G401.6 (cell line): ENCODE measurements around the gene NMT2.
"Not testable (repeated sequence)": the region's sequence is repeated elsewhere in the genome, so short reads cannot be mapped to it uniquely, and the experiment has no call there.

Experiments used
- FAIRE-seq: peaks from 2 replicates; lab custom pipeline; 2012; peaks lifted over from hg19 to GRCh38; lab: Jason Lieb, UNC

The NMT2 gene

DNA sequence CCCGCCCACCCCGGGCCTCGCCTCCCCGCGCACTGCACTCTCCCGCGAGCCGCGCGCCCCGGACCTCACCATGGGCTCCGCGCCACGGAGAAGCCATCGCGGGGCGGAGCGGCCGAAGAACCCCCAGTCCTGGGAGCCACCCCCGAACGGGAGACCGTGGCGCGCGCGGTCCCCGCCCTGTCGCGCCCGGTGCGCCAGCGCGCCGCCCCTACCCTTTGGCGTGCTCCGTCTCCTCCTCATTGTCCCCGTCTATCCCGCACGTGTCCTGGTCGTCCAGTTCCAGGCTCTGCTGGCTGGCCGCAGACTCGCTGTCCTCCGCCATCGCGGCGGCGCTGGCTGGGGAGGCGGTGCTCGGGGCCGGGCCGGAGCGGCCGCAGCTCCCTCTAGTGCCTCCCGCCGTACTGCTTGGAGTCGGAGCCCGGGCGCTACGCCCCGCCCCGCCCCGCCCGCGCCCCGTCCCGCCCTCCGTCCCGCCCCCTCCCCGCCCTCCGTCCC is at the start of gene NMT2:
TSS of gene NMT2 (minus strand) at position 403 of the 495 bp plus-strand sequence. CDS start at position 322, 81 bp downstream.
- no peak for FAIRE-seq

DNA sequence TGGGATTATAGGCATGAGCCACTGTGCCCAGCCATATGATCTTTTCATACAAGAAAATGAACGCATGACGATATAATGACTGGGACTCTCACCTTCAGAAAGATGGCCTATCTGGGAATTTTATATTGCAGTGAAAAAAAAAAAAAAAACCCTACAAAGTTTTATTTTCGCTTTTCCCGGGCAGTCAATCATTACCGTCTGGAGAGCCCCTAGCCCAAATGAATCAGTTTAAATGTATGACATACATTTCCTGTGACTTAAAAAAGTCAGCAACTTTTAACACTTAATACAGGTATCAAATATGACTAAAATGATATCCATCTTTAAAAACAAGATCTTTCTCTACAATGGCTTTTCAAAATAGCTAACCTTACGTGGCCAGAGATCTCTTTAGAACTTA is 48.2 kb upstream of the NMT2 start:
- no peak for FAIRE-seq

DNA sequence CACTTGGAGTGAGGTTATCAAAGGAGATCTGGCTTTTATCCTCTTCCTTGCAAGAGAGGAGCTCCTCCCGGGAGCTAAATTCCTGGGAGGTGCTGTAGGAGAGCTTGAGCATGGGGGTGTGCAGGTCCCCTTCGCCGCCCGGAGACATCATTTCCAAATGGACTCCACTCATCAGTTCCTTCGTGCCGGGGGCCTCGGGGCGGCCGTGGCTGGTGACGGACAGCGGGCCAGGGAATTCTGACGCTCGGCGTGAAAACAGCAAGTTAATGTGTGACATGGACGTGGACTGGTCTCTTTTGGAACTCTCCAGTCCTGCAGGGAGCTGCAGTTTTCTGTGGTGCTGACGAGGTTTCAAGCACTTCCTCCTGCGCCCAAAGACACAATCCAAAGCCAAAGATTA is 45.7 kb upstream of the NMT2 start:
- no peak for FAIRE-seq

DNA sequence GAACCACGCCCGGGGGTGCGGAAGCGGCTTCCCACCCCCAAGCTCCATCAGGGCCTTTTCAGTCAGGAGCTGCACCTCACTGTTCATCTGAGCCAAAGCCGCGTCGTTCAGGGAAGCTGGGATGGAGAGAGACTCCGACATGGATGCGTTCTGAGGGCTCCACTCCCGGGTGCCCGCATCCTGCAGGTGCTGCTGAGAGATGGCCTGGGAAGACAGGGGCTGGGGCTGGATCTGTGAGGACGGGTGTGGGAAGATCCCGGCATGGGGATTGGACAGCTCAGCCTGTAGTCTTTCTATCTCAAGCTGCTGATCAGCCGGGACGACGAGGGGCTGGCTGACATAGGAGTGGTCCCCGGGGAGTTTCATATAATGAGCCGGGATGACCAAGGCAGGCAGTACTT is 45.0 kb upstream of the NMT2 start:
- FAIRE-seq: no peak

DNA sequence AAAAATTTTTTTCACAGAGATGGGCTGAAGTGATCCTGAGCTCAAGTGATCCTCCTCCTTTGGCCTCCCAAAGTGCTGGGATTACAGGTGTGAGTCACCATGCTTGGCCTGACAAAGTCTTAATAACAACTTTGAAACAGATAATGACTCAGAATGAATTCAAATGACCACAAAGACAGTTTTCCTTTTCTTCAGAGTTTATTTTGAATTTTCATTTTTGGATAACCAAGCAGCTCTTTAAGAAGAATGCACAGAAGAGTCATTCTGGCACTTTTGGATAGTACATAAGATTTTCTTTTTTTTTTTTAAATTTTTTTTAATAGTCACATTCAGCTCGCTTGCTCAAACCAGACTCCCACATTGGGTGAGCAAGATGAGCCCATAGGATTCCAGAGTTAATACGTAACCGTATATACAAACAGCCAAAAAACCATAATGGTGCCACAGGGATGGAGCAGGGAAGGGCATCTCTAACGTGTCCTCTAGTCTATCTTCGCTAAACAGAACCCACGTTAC is 43.0 kb upstream of the NMT2 start:
- FAIRE-seq: no peak

DNA sequence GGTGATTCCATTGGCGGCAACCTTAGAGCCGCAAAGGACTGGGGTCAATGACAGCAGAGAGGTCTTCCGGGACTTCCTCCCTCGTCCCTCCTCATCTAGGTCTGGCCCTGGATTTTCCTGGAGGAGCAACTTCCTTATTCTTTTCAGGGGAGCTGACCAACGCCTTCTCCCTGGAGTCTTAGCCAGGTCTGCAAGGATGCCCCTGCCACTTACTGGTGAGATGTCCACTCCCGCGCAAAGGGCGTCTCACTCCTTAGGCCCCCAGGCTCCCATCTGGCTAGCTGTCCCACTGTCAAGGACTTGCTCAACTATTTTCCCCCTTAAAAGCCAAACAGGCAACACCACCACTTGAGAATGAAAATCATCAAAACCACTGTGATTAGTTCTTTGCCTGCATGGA is 42.0 kb upstream of the NMT2 start:
- FAIRE-seq: no peak

DNA sequence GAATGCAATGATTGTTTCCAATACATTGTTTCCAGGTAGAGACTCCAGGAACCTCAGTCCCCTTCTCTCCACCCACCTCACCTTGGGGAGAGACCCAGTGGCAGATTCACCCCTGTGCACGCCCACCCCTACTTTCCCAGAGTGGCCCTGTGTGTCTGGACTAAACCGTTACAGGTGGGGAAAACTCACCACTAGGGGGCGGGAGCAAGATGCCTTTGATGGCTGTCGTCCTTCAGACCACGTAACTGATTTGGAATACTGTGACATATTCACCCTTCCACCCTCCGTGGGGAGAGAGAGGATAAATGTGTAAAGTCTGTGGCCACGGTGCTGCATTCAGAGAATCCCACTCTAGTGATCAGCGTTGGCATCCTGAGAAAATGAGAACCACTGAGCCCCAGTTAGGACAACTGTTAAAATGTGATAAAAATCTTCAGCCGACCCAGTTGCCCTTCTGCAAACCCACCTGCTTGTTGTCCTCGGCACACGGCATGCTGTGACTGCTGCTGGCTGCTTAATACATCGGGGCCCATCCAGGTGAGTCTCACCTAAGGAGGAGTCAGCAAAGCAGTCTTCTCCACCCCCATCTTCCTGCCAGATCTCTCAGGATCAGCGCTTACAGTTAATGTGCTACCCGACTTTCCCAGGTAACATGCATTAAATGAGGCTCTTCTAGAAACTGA is 41.5 kb upstream of the NMT2 start:
- FAIRE-seq: peak; percentile 49

DNA sequence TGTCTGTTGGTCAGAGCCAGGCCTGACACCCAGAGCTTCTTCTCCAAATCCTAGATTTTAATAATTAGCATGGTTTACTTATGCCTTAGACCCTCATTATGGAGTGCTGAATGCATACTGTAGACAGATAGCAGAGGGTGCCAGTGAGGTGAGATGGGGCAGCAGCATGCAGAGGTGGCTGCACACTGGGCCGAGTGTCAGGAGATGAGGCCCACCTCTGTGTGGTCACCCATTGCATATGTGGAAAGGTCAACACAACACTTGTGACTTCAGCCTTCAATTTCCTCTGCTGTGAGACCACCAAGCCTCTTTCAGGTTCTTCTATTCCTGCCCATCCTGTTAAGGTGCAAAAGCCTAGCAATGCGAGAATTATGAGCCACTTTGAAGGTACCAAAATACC is 39.7 kb upstream of the NMT2 start:
- no peak for FAIRE-seq

DNA sequence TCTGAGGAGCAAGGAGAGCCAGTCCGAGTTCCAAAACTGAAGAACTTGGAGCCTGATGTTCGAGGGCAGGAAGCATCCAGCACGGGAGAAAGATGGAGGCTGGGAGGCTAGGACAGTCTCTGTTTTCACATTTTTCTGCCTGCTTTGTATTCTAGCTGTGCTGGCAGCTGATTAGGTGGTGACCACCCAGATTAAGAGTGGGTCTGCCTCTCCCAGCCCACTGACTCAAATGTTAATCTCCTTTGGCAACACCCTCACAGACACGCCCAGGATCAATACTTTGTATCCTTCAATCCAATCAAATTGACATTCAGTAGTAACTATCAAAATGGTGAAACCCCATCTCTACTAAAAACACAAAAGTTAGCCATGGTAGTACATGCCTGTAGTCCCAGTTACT is 38.9 kb upstream of the NMT2 start:
- FAIRE-seq: not testable (repeated sequence)

DNA sequence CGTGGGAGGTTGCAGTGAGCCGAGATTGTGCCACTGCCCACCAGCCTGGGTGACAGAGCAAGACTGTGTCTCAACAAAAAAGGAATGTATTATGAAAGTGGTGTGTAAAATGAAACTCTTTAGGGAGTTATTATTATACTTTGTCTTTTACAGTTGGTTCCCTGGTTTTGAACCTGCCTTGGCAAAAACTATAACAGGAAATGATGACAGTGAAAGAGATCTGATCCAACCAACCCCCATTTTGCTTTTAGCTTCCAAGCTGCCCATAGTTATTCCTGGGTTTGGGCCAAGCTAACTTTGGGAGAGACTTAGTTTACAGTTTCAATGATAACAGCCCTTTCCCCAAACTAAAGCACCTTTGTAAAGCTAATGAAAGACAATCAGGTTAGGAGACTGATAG is 34.1 kb upstream of the NMT2 start:
- no peak for FAIRE-seq

DNA sequence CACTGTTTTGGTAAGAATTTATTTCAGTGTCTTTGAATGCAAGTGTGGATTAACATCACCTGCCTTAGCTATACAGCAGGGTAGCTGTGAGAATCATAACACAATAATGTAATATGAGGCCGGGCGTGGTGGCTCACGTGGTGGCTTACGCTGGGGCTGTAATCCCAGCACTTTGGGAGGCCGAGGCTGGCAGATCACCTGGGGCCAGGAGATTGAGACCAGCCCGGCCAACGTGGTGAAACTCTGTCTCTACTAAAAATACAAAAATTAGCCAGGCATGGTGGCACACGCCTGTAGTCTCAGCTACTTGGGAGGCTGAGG is 33.8 kb upstream of the NMT2 start:
- not testable (repeated sequence) for FAIRE-seq

DNA sequence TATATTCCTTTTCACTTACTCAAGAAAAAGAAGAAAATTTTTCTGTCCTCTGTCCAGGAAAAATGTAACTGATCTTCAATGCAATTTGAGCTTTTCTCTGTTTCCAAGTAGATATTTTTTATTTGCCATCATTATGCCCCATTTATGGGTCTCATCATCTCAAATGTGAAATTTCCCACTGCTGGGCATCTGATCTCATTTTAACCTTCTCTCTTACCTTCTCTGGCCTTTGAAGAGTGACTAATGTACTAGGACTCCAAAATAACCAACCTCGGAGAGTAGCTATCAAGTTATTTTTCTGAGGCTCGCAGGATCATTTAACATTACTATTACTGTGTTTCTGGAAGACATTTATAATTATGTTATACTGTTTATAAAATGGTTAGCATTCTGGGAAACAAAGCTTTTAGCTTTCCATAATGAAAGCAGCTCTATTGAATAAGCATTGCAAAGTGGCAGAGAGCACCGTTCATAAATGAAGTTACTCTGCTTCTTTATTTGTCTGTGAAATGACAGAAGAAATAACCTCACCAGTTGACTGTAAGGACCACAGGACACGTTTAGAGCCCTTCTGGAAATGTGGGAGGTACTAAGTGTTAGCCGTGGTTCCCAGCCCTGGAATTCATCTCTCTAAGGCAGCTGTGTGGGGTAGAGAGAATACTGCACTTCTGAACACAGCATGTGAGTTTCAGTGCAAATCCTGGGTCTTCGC is 33.3 kb upstream of the NMT2 start:
- FAIRE-seq: peak; percentile 88

DNA sequence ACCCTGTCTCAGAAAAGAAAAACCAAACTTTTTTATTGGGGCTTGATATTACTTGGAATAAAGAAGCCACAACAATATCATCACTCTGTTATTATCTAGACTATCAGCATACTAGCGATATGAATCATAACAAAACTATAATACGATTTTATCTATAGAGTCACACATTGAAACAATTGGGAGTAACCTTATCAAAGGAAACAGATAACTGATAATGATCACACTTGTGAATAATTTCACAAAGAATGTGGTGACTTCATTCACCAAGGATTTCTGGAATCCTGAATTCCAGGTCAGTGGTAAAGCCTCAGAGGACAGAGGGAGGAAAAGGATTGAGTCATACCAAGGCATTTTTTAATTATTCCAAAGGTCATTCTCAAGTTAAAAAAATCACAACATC is 32.1 kb upstream of the NMT2 start:
- peak; percentile 98 for FAIRE-seq

DNA sequence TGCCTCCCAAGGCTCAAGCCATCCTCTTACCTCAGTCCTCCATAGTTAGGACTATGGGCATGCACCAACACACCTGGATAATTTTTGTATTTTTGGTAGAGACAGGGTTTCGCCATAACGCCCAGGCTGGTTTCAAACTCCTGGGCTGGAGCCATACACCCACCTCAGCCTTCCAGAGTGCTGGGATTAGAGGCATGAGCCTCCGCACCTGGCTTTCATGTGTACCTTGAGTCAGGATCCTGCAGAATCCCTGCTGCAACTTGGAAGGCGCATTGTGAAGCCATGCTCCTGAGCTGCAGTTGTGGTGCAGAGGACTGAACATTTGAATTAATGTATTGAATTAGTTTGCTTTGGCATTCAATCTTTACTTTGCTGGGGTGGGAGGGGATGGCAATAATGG is 29.4 kb upstream of the NMT2 start:
- no peak for FAIRE-seq

DNA sequence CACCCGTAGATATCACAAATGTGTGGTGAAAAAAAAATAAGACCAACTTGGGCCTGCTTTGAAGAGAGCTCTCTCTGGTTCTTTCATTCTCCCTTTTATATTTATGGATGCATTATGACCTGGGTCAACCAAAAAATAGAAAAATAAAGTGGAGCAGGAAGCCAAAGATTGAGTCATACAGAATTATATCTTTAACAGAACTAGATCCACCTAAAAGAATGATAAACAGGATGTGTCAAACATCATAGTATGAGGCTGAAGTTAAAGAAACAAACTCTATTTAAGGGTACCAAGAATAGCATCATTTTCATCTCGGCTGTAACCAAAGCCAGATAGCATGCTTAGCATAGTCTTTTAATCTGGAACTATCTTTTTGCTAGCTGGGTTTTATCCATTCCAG is 28.8 kb upstream of the NMT2 start:
- FAIRE-seq: no peak

DNA sequence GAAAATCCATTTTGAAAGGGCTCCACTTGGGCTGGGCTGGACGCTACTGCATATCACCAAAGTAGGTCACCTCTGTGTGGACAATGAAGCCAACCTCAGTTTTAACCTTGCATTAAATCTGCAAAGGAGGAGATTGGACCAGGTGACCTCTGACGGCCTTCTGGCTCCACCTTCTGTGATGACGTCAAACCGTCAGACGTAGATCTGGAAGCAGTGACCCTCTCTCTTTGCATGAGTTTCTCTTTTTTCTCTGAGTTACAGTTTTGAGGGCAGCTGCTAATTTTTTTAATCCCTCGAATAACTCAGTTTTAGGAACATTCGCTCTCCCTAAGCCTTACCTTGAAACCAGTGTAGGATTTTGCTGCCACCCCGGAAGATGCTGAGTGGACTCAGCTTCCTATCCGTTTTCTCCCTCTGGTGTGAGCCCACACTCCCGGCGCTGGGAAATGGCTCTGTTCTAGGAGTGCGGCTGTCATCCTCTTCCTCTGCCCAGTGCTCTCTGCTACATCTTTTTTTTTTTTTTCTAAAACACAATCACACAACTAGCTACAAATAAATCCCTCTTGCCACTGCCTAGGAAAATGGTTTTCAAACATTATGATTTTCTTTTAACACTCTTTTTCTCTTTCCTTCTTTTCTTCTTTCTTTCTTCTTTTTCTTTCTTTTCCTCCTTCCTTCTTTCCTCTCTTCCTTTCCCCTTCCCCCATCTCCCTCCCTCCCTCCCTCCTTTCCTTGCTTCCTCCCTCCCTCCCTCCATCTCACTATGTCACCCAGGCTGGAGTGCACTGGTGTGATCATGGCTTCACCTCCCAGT is 27.7 kb upstream of the NMT2 start:
- no peak for FAIRE-seq

DNA sequence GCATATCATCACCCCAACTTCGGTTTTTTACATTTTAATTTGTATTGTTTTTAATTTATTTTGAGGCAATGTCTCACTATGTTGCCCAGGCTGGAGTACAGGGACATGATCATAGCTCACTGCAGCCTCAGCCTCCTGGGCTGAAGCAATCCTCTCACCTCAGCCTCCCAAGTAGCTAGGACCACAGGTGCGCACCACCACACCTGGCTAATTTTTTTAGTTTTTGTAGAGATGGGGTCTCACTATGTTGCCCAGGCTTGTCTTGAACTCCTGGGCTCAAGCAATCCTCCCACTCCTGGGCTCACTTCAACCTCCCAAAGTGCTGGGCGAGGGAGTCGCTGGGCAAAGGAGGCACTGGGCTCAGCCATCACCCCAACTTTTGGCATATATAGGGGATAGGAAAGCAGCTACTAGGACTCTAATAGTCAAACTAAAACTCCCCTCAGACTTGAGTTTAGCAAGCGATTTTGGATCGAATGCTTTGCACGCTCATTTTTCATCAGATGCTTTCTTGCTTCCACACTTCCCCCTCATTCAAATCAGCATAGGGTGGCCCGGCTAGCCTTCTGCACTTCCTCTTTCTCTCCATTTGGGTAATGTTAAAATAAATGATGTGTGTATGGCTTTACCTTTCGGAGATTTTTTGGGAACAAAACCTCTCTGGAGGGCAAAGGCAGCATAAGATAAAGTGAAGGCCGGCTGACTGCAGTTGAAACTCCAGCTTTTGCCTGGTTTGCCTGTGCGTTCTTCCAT is 20.8 kb upstream of the NMT2 start:
- FAIRE-seq: no peak

DNA sequence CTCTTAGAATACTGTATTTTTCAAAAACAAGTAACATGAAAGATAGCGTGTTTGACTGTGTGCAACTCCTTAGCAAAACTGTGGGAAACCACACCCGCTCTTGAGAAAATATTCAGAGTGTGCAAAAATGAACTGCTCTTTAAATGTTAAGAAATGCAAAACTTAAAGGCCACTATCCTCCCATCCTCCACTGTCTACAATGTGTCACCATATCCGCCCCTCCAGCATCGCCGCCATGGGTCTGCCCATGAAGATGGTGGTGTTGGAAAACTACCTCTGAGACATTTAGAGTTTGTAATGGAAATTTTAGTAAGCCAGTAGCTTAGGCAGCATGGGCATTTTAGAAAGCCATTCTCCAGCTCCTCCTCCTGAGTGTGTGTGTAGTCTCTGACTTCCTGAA is 20.1 kb upstream of the NMT2 start:
- no peak for FAIRE-seq

DNA sequence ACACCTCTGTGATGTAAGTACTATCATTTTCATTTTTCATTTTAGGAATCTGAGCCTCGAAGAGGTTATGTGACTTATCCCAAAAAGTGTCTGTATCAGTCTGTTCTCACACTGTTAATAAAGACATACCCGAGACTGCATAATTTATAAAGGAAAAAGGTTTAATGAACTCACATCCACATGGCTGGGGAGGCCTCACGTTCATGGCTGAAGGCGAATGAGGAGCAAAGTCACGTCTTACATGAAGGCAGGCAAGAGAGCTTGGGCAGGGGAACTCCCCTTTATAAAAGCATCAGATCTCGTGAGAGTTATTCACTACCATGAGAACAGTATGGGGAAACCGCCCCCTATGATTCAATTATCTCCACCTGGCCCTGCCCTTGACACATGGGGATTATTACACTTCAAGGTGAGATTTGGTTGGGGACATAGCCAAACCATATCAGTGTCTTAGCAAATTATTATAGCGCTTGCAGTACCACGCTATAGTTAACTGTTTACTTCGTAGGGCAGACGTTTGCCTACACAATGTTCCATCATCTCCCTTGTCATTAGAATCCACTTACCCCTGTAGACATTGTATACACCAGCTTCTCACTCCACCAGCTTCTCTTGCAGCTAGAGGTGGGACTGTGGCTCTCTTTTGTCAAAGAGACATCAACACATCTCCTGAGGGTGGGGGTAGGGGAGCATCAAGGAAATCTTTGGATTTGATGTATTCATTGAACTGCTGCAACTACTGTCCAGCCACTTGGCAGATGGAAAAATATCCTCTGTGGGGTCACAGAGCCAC is 15.4 kb upstream of the NMT2 start:
- FAIRE-seq: no peak

DNA sequence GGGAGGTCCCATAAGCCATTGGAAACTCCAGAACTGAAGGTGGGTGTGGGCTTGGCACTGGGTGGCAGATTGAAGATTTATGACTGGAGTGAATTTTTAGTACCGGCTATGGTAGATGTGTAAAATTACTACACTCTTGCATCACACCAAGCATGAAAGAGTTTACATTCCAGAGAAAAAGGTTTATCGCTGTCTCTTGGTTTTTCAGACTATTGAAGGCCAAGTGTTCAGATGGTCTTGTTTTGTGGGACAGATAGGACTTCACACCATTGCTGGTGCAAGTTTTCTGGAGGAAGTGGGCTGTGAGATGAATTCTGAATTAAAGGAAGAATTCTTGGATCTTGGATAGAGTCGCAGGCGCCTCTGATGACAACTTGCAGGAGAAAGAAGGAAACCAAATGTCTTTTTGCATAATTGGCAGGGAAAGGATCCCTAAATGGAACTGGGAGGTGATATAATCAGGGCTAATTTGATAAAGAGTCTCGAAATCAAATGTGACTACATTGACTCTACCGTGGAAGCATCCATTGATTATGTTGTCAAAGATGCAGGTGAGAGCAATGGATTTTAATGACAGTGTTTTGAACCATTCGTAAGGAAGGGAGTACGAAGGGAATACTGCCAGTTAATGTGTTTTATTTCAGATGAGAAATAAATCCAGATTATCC is 14.2 kb upstream of the NMT2 start:
- no peak for FAIRE-seq

DNA sequence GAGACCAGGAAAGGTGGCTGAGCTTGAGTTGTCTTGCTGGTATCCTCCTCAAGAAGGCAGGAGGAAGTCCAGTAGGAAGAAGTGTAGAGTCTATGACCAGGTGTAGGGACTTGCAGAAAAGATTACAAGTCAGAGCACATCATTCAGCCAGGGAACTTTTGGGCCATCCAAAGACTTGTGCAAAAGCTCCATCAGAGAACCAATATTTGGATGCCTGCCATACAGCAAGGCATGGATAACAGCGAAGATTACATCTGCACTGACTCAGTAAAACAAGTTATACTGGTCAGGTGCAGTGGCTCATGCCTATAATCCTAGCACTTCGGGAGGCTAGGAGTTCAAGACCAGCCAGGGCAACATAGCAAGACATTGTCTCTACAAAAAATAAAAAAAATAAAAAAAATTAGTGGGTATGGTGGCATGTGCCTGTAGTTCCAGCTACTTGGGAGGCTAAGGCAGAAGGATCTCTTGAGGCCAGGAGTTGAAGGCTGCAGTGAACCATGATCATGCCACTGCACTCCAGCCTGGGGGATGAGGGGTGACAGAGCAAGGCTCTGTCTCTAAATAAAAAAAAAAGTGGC is 13.2 kb upstream of the NMT2 start:
- FAIRE-seq: no peak
